ENCODE data around the gene WWC2. TPM values are rescaled to one million over a fixed set of nuclear protein-coding genes. Genes with fewer than 3 reads are reported as not detected.

The WWC2 gene
- total RNA-seq, 1 donor from 2014 or later, result 142 TPM

DNA sequence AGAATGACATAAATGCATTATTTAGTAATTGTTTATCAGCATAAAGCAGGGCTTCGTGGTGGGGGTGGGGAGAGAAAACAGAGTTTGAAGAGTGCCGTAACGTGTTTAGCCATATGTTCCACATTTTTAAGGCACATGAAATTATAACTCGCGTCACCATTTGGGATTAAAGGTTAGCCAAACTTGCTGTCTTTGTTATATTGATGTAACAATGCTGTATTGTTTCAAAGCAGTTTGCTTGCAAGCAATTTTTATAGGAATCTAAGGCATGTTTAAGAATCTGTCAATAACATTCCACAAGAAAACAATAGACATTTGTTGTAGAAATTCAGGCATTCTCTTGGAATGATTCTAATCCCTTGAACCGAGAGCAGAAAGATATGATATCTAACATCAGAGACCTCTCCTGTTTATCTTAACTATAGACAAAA lies 142.7 kb downstream of the WWC2 start:
- ATAC-seq (no peak), DNase-seq (no peak)
- no peak overlapping the region for H3K4me3 ChIP-seq
- intact Hi-C loops (cut with DNase I), result no loop called here
- H3K36me3 ChIP-seq, result peaks cover 30% of the 10 kb centered on the region
- H3K27me3 ChIP-seq, result no peaks in the 10 kb centered on the region
- no peaks in the 10 kb centered on the region for H3K4me1 ChIP-seq
- H3K9me3 ChIP-seq, result no peaks in the 10 kb centered on the region
- TF ChIP-seq CTCF (IDR thresholded peaks at IDR 0.05), result no peak
- no peak overlapping the region for H3K27ac ChIP-seq

DNA sequence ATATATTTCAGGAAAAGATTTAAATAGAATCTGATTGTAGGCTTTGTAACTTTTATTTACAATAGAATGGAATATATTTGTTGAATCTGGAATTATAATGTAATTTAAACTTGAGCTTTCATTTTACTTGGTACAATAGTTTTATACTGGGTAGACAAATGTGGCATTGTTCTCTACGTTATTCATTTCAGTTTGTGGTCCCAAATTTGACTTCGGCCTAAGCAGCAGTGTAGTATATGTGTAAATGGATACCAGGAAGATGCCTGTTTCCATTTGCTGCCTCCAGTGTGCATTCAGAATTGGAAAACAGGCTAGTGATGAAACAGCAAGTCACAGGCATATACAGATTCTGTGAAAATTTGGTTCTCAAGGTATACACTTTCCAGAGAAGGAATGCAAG lies 143.2 kb downstream of the WWC2 start:
- Histone ChIP-seq H3K9me3 (no peaks in the 10 kb centered on the region), H3K36me3 (peaks cover 30% of the 10 kb centered on the region), H3K4me3 (no peak overlapping the region), H3K27me3 (no peaks in the 10 kb centered on the region), H3K27ac (no peak overlapping the region), H3K4me1 (no peaks in the 10 kb centered on the region)
- no peak for ATAC-seq
- no peak for TF ChIP-seq CTCF (IDR thresholded peaks at IDR 0.05)
- no peak for DNase-seq
- intact Hi-C loops (cut with DNase I), result no loop called here

DNA sequence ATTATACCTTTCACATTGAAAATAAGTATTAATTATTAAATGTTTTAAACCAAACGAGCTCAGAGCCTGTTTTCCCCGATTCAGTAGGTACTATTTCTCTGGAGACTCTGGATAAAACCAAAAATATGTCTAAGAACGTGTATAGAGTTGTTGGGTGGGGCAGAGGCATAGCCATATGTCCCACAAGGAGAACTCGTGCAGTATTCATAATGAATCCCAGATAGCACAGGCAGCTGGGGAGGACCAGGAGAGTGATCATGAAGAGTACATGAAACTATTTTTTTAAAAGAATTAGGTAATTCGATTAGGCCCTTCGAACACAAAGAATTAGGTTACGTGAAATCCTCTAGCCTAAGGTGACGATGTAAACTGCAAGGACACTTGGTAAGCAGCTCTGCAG lies 145.0 kb downstream of the WWC2 start:
- Histone ChIP-seq H3K27me3 (no peaks in the 10 kb centered on the region), H3K4me3 (no peak overlapping the region), H3K9me3 (no peaks in the 10 kb centered on the region), H3K4me1 (no peaks in the 10 kb centered on the region), H3K27ac (no peak overlapping the region), H3K36me3 (peaks cover 36% of the 10 kb centered on the region)
- DNase-seq, result no peak
- intact Hi-C loops (cut with DNase I), result no loop called here
- TF ChIP-seq CTCF (IDR thresholded peaks at IDR 0.05), result no peak
- no peak for ATAC-seq

- H3K36me3 ChIP-seq, result peaks cover 39% of the 10 kb centered on the region
- no peaks in the 10 kb centered on the region for H3K9me3 ChIP-seq
- H3K27ac ChIP-seq, result no peak overlapping the region
- TF ChIP-seq CTCF (IDR thresholded peaks at IDR 0.05), result no peak
- intact Hi-C loops (cut with DNase I), result no loop called here
- H3K4me1 ChIP-seq, result no peaks in the 10 kb centered on the region
- ATAC-seq, result no peak
- DNase-seq, result no peak
- H3K27me3 ChIP-seq, result no peaks in the 10 kb centered on the region
- no peak overlapping the region for H3K4me3 ChIP-seq
Measured at GRCh38 chr4:183244506-183244905, 145.4 kb downstream of the WWC2 start.

DNA sequence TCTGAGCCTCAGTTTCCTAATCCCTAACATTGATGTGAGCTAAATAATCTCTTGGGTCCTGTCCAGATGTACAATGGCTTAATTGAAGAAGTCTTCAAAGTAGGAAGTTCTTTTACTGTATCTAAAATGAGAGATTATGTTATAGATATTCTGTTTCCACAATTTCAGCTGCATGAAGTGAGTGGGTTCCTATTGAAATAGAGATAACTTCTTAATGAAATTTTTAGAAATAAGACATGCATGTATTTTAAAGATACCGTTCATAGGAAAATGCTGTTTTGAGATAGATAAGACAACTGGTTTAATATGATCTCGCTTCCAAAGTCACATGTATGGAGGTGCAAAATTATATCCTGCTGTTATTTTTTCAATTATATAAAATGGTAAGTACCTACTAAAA lies 149.1 kb downstream of the WWC2 start:
- DNase-seq (no peak), ATAC-seq (no peak)
- intact Hi-C loops (cut with DNase I), result no loop called here
- H3K36me3 ChIP-seq, result peaks cover 17% of the 10 kb centered on the region
- H3K4me3 ChIP-seq, result no peak overlapping the region
- H3K4me1 ChIP-seq, result no peaks in the 10 kb centered on the region
- no peaks in the 10 kb centered on the region for H3K9me3 ChIP-seq
- H3K27ac ChIP-seq, result no peak overlapping the region
- no peak for TF ChIP-seq CTCF (IDR thresholded peaks at IDR 0.05)
- no peaks in the 10 kb centered on the region for H3K27me3 ChIP-seq

- DNase-seq, result no peak
- Histone ChIP-seq H3K4me1 (no peaks in the 10 kb centered on the region), H3K36me3 (peaks cover 28% of the 10 kb centered on the region), H3K27me3 (no peaks in the 10 kb centered on the region), H3K9me3 (no peaks in the 10 kb centered on the region), H3K4me3 (no peak overlapping the region), H3K27ac (no peak overlapping the region)
- peak; percentile 36 for TF ChIP-seq CTCF (IDR thresholded peaks at IDR 0.05)
- intact Hi-C loops (cut with DNase I), result no loop called here
- ATAC-seq, result peak; percentile 80
Measured at GRCh38 chr4:183249854-183250253, 150.8 kb downstream of the WWC2 start.
